Activated CD4-positive, alpha-beta T cell treated with anti-CD3 and anti-CD28 coated beads, Interleukin-2, amount 10 ng/mL, durations not matched to agents 7 days and 5 days (primary cell): ENCODE results near the gene BAD. TPM values are rescaled to one million over a fixed set of nuclear protein-coding genes. Genes with fewer than 3 reads are reported as not detected.
A peak's percentile ranks its signal among the peaks of the same experiment; 100 is the strongest.

Experiments used
- CTCF ChIA-PET: fragments of 350-600 bp; sonication (Branson Sonifier 250); formaldehyde crosslinking; loops from one replicate; lab custom pipeline; 2021; ENCODE audit warnings: antibody characterized with exemption; lab: Charles Lee
- POLR2A ChIA-PET: fragments of 350-600 bp; sonication (Branson Sonifier 250); formaldehyde crosslinking; loops from one replicate; lab custom pipeline; 2021; ENCODE audit warnings: antibody characterized with exemption; lab: Charles Lee
- DNase-seq: peaks from one replicate; pipeline ENCODE4 v3.0.0-alpha.2; 2020
- H3K27ac Mint-ChIP-seq: one replicate; pipeline ENCODE4 v1.8.0; 2021; ENCODE audit warnings: mild to moderate bottlenecking, moderate library complexity, mixed read lengths
- H3K27me3 Mint-ChIP-seq: one replicate; pipeline ENCODE4 v1.8.0; 2021; ENCODE audit warnings: mixed read lengths
- H3K36me3 Mint-ChIP-seq: one replicate; pipeline ENCODE4 v1.8.0; 2021; ENCODE audit warnings: low read depth, mixed read lengths
- H3K4me1 Mint-ChIP-seq: one replicate; pipeline ENCODE4 v1.8.0; 2021; ENCODE audit warnings: mixed read lengths
- H3K4me3 Mint-ChIP-seq: one replicate; pipeline ENCODE4 v1.8.0; 2021; ENCODE audit warnings: mild to moderate bottlenecking, moderate library complexity, mixed read lengths
- H3K9me3 Mint-ChIP-seq: one replicate; pipeline ENCODE4 v1.8.0; 2021; ENCODE audit warnings: mixed read lengths
- total RNA-seq, 2 experiments: library from RNA; stranded (reverse); gene quantifications; one replicate each; pipeline ENCODE4 v1.2.3, GENCODE V29; 2021

BAD gene
- total RNA-seq, 2 experiments from 2014 or later = 32.0 to 34.2 TPM

- H3K4me1 Mint-ChIP-seq = peaks cover 36% of the 10 kb centered on the region
- peak within 1 kb of the TSS; percentile 53 for H3K4me3 Mint-ChIP-seq
- no peaks in the 10 kb centered on the region for H3K9me3 Mint-ChIP-seq
- ChIA-PET POLR2A (no interaction called here), CTCF (interaction anchor here (0.7 to 5.8 kb wide), 17 partner anchors 9 to 105 kb away, joined by 3 to 92 read pairs (median 5); partner anchors contain the start of genes BAD, DNAJC4, FERMT3 and GPR137)
- no peaks in the 10 kb centered on the region for H3K36me3 Mint-ChIP-seq
- H3K27ac Mint-ChIP-seq = peak within 1 kb of the TSS; percentile 46
- peak; percentile 20 for DNase-seq
- peaks cover 59% of the 10 kb centered on the region for H3K27me3 Mint-ChIP-seq
Observed at GRCh38 chr11:64299847-64300648, 15.6 kb upstream of the BAD start, which contains the start of gene CATSPERZ. Gene CATSPERZ (plus strand): TSS chr11:64300358. CDS start chr11:64300411, 53 bp downstream.

GRCh38 chr11:64298966-64299846 is 14.7 kb upstream of the BAD start:
- no peaks in the 10 kb centered on the region for H3K9me3 Mint-ChIP-seq
- H3K4me1 Mint-ChIP-seq = peaks cover 33% of the 10 kb centered on the region
- no peak for DNase-seq
- peak overlapping the region; percentile 25 for H3K4me3 Mint-ChIP-seq
- CTCF ChIA-PET = interaction anchor here (1.0 to 2.0 kb wide), 2 partner anchors 10 to 13 kb away, joined by 3 to 6 read pairs; partner anchors contain the start of gene GPR137
- peaks cover 65% of the 10 kb centered on the region for H3K27me3 Mint-ChIP-seq
- POLR2A ChIA-PET = no interaction called here
- peak overlapping the region; percentile 54 for H3K27ac Mint-ChIP-seq
- no peaks in the 10 kb centered on the region for H3K36me3 Mint-ChIP-seq

GRCh38 chr11:64297699-64298358 is 13.4 kb upstream of the BAD start:
- Mint-ChIP-seq H3K27me3 (peaks cover 79% of the 10 kb centered on the region), H3K27ac (no peak overlapping the region), H3K4me1 (peaks cover 22% of the 10 kb centered on the region), H3K36me3 (no peaks in the 10 kb centered on the region), H3K4me3 (no peak overlapping the region), H3K9me3 (no peaks in the 10 kb centered on the region)
- POLR2A ChIA-PET = no interaction called here
- no peak for DNase-seq
- CTCF ChIA-PET = interaction anchor here (2.0 kb wide), 1 partner anchor 12 kb away, joined by 6 read pairs; the partner anchor contains the start of gene GPR137

- H3K9me3 Mint-ChIP-seq = no peaks in the 10 kb centered on the region
- no peak overlapping the region for H3K27ac Mint-ChIP-seq
- ChIA-PET POLR2A (no interaction called here), CTCF (interaction anchor here (0.8 to 2.5 kb wide), 6 partner anchors 7 to 92 kb away, joined by 3 to 8 read pairs (median 4); partner anchors contain the start of genes BAD, GPR137, PRDX5 and TRMT112)
- no peak overlapping the region for H3K4me3 Mint-ChIP-seq
- no peaks in the 10 kb centered on the region for H3K36me3 Mint-ChIP-seq
- H3K4me1 Mint-ChIP-seq = peaks cover 25% of the 10 kb centered on the region
- no peak for DNase-seq
- peaks cover 82% of the 10 kb centered on the region for H3K27me3 Mint-ChIP-seq
Observed at GRCh38 chr11:64296830-64297698, 12.6 kb upstream of the BAD start.

- no peak overlapping the region for H3K27ac Mint-ChIP-seq
- ChIA-PET CTCF (interaction anchor here (0.8 to 2.5 kb wide), 5 partner anchors 8 to 91 kb away, joined by 3 to 8 read pairs (median 4); partner anchors contain the start of genes BAD, PRDX5 and TRMT112), POLR2A (no interaction called here)
- H3K9me3 Mint-ChIP-seq = no peaks in the 10 kb centered on the region
- H3K4me1 Mint-ChIP-seq = peaks cover 25% of the 10 kb centered on the region
- peaks cover 79% of the 10 kb centered on the region for H3K27me3 Mint-ChIP-seq
- no peak for DNase-seq
- no peak overlapping the region for H3K4me3 Mint-ChIP-seq
- no peaks in the 10 kb centered on the region for H3K36me3 Mint-ChIP-seq
Observed at GRCh38 chr11:64296236-64296635, 11.8 kb upstream of the BAD start.

DNA sequence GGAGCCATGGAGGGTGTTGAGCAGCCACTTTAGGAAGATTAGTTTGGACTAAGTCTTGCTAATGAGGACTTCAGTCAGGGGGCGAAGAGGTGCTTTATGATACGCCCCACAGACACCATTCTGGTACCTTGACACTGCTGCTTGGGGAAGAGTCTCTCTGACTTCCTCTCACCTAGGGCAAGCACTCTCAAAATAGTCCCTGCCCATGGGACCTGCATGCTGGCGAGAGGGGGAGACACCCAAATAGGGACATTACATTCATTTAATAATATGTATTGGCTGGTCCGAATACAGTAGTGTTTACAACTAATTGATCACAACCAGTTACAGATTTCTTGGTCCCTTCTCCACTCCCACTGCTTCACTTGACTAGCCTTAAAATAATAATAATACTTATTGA is 11.3 kb upstream of the BAD start:
- Mint-ChIP-seq H3K9me3 (no peaks in the 10 kb centered on the region), H3K27me3 (peaks cover 80% of the 10 kb centered on the region), H3K27ac (no peak overlapping the region), H3K4me1 (peaks cover 23% of the 10 kb centered on the region), H3K36me3 (peaks cover under 1% of the 10 kb centered on the region), H3K4me3 (no peak overlapping the region)
- no peak for DNase-seq
- ChIA-PET CTCF (interaction anchor here (0.7 to 2.5 kb wide), 4 partner anchors 9 to 350 kb away, joined by 3 to 8 read pairs (median 4); no protein-coding TSS in a partner anchor), POLR2A (no interaction called here)

DNA sequence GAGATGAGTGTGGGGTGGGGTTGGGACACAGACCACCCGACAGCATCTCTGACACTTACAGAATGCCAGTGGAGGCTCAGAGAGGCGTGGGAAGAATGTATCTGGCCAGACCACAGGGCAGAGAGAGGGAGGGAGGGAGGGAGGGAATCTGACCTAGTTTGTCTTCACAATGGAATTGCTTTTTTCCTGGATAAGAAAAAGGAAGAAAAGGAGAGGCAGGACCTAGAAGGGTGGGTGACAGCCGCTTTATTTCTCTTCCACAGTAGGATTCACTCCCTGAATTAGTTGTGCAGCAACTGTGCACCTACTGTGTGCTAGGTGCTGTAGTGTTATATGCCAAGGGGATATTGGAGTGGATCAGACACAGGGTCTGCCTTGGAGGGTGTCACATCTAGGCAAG is 10.3 kb upstream of the BAD start:
- peaks cover 19% of the 10 kb centered on the region for H3K4me1 Mint-ChIP-seq
- H3K4me3 Mint-ChIP-seq = no peak overlapping the region
- ChIA-PET POLR2A (no interaction called here), CTCF (interaction anchor here (0.6 to 2.5 kb wide), 7 partner anchors 8 to 349 kb away, joined by 3 to 8 read pairs (median 4); no protein-coding TSS in a partner anchor)
- H3K27me3 Mint-ChIP-seq = peaks cover 79% of the 10 kb centered on the region
- no peaks in the 10 kb centered on the region for H3K9me3 Mint-ChIP-seq
- DNase-seq = no peak
- H3K36me3 Mint-ChIP-seq = peaks cover 2% of the 10 kb centered on the region
- no peak overlapping the region for H3K27ac Mint-ChIP-seq

- DNase-seq = no peak
- H3K36me3 Mint-ChIP-seq = peaks cover 3% of the 10 kb centered on the region
- peaks cover 63% of the 10 kb centered on the region for H3K27me3 Mint-ChIP-seq
- CTCF ChIA-PET = interaction anchor here (1.5 to 5.1 kb wide), 2 partner anchors 10 to 47 kb away, joined by 4 to 50 read pairs; partner anchors contain the start of gene ESRRA
- H3K4me1 Mint-ChIP-seq = peaks cover 15% of the 10 kb centered on the region
- POLR2A ChIA-PET = no interaction called here
- H3K9me3 Mint-ChIP-seq = no peaks in the 10 kb centered on the region
- H3K4me3 Mint-ChIP-seq = no peak overlapping the region
- H3K27ac Mint-ChIP-seq = no peak overlapping the region
Observed at GRCh38 chr11:64292460-64293254, 8.2 kb upstream of the BAD start.

DNA sequence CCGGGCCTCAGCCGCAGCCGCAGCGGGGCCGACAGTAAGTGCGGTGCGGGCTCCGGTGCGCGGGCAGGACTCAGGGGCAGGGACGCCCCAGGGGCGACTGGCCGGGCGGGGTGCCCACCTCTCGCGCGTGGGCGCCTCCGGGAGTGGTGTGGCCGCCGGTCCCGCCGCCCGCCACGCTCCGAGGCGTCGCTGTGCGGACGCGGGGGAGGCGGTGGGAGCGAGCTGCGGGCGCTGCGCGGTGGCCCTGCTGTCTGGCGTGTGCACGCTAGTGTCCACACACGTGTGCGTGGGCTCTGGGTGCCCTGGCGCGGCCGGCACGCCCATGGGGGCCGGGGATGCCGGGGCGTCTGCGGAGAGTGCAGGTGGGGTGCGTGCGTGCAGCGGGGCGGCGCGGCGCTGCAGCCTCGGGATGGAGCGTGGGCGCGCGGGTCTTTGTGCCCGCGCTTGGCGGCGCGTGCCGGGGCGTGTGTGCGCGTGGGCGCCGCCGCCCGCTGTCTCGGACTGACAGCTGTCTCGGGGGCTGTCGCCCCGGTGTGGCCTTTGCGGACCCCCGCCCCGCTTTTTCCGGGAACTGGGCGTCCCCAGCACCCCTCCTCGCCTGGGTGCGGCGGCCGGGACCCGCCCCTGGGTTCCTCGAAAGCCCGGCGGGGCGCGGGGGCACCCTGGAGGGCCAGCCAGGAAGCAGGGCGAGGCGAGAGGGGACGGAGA is 7.4 kb upstream of the BAD start:
- POLR2A ChIA-PET = no interaction called here
- H3K27me3 Mint-ChIP-seq = peaks cover 56% of the 10 kb centered on the region

DNA sequence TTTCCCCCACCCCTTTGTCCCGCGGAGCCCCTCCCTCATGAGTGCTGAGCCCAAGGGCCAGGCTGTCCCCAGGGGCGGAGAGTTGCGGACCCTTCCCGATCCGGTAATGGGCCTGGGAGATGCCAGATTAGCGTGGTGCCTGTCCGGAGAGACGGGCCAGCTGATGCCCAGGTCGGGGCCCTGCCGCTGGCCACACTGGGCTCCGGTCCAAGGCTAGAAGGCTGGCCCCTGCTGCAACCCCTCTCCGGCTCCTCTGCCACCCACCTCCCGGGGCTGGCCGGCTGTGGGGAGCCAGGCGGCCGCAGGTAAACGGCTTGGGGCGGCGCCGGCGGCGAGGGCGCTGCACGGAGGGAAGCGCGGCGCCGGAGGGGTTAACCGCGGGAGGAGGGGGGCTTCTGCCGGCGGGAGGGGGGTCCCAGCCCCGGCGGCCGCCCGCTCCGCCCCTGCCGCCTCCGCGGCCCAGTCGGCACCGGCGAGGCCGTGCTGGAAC is 6.8 kb upstream of the BAD start, which contains the start of gene KCNK4:
Gene KCNK4 (plus strand): TSS at position 41 of the 490 bp plus-strand sequence. CDS start 1,717 bp downstream, outside the sequence.
- H3K4me1 Mint-ChIP-seq = peaks cover 19% of the 10 kb centered on the region
- no peaks in the 10 kb centered on the region for H3K9me3 Mint-ChIP-seq
- H3K27ac Mint-ChIP-seq = no peak within 1 kb of the TSS
- H3K4me3 Mint-ChIP-seq = peak within 1 kb of the TSS; percentile 26
- H3K36me3 Mint-ChIP-seq = peaks cover 4% of the 10 kb centered on the region
- ChIA-PET POLR2A (no interaction called here), CTCF (interaction anchor here (5.1 kb wide), 1 partner anchor 12 kb away, joined by 50 read pairs; the partner anchor contains the start of gene ESRRA)
- no peak for DNase-seq
- H3K27me3 Mint-ChIP-seq = peaks cover 50% of the 10 kb centered on the region

More for the DNA sequence above, 7.4 kb upstream of the BAD start:
- H3K27ac Mint-ChIP-seq = no peak overlapping the region
- no peaks in the 10 kb centered on the region for H3K9me3 Mint-ChIP-seq
- peaks cover 13% of the 10 kb centered on the region for H3K4me1 Mint-ChIP-seq
- no peak for DNase-seq
- H3K4me3 Mint-ChIP-seq = no peak overlapping the region
- peaks cover 4% of the 10 kb centered on the region for H3K36me3 Mint-ChIP-seq
- CTCF ChIA-PET = interaction anchor here (1.5 to 5.1 kb wide), 2 partner anchors 11 to 46 kb away, joined by 4 to 50 read pairs; partner anchors contain the start of gene ESRRA
